ENCODE results near the gene ZNF106.

Gene ZNF106

GRCh38 chr15:42367041-42367440 is 123.9 kb downstream of the ZNF106 start:
- DNase-seq (ENCODE audit: low spot score): no peak

GRCh38 chr15:42365921-42366550 is 124.9 kb downstream of the ZNF106 start:
- DNase-seq (ENCODE audit: low spot score): no peak

GRCh38 chr15:42364529-42364928 is 126.4 kb downstream of the ZNF106 start:
- DNase-seq (ENCODE audit: low spot score): no peak

- no peak for DNase-seq (ENCODE audit: low spot score)
Measured at GRCh38 chr15:42363942-42364341, 127.0 kb downstream of the ZNF106 start.

GRCh38 chr15:42363487-42363886 is 127.5 kb downstream of the ZNF106 start:
- no peak for DNase-seq (ENCODE audit: low spot score)
